ENCODE measurements around the gene PAIP1. TPM values are rescaled to one million over a fixed set of nuclear protein-coding genes. Genes with fewer than 3 reads are reported as not detected.

The PAIP1 gene
- total and polyA plus RNA-seq, 2 donors from 2014 or later, result 65.0 to 75.8 TPM

DNA sequence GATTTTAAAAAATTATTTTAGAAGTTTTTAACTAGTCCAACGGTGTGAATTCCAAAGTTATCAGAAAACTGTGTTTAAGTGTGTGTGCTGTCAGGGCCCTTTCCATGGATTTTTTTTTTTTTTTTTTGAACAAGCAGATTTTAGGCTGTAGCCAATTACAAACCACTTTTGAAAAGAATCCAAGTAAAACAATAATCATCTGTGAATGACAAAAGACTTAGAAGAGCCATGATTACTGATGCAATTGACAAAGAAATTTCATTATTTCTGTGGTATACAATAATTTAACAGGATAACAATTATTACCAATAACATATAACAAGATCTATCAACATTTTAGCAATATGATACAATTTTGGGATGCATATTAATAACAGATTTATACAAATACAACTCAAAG lies 16.2 kb upstream of the PAIP1 start:
- DNase-seq (no peak), FAIRE-seq (no peak)
- H3K4me3 ChIP-seq (ENCODE audit: low read length in 3 of 3), result no peak overlapping the region
- TF ChIP-seq, protein P1, sequence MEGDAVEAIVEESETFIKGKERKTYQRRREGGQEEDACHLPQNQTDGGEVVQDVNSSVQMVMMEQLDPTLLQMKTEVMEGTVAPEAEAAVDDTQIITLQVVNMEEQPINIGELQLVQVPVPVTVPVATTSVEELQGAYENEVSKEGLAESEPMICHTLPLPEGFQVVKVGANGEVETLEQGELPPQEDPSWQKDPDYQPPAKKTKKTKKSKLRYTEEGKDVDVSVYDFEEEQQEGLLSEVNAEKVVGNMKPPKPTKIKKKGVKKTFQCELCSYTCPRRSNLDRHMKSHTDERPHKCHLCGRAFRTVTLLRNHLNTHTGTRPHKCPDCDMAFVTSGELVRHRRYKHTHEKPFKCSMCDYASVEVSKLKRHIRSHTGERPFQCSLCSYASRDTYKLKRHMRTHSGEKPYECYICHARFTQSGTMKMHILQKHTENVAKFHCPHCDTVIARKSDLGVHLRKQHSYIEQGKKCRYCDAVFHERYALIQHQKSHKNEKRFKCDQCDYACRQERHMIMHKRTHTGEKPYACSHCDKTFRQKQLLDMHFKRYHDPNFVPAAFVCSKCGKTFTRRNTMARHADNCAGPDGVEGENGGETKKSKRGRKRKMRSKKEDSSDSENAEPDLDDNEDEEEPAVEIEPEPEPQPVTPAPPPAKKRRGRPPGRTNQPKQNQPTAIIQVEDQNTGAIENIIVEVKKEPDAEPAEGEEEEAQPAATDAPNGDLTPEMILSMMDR (IDR thresholded peaks at IDR 0.05; ENCODE audit: borderline replicate concordance, extremely low read depth, insufficient read depth), result no peak
- no peaks in the 10 kb centered on the region for H3K9me3 ChIP-seq (ENCODE audit: control insufficient read depth in 2 of 3, insufficient read depth in 1 of 3, low read length in 3 of 3)
- intact Hi-C loops (cut with DNase I), result no loop called here
- peaks cover 0 to 2% (median 0%) of the 10 kb centered on the region in 3 donors for H3K36me3 ChIP-seq (ENCODE audit: control insufficient read depth in 2 of 3, insufficient read depth in 3 of 3, low read length in 3 of 3)
- no peaks in the 10 kb centered on the region for H3K27me3 ChIP-seq (ENCODE audit: control insufficient read depth, insufficient read depth, low read length)
- no peaks in the 10 kb centered on the region for H3K4me1 ChIP-seq (ENCODE audit: control insufficient read depth in 2 of 3, insufficient read depth in 2 of 3, low read depth in 1 of 3, low read length in 3 of 3)
- no peak overlapping the region for H3K27ac ChIP-seq (ENCODE audit: low read depth in 2 of 2, low read length in 2 of 2)
- no peak overlapping the region for H3K9ac ChIP-seq (ENCODE audit: low read length in 3 of 3)

DNA sequence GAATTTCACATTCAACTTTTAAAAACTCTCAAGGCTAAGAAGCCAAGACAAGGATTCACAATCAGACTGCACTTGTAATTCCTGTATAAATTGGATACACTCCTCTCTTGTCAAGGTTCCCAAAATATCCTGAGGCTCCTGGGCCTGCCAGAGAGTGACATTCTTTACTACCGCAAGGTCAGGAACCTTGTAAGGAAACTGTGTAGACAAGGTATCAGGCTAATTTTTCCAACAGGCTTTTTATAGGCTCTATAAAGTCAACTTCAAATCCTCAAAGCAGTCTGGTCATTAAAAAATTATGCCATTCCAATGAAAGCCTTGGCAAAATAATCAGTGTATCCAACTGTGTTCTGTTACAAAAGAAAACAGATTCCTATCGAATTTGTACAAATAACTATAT lies 15.5 kb upstream of the PAIP1 start:
- DNase-seq, result peak in 1 of 5 donors; percentile 39
- TF ChIP-seq, protein P1 (IDR thresholded peaks at IDR 0.05; ENCODE audit: borderline replicate concordance, extremely low read depth, insufficient read depth), result no peak
- no peak overlapping the region for H3K4me3 ChIP-seq (ENCODE audit: low read length in 3 of 3)
- peaks cover 0 to 2% (median 0%) of the 10 kb centered on the region in 3 donors for H3K36me3 ChIP-seq (ENCODE audit: control insufficient read depth in 2 of 3, insufficient read depth in 3 of 3, low read length in 3 of 3)
- H3K9ac ChIP-seq (ENCODE audit: low read length in 3 of 3), result no peak overlapping the region
- H3K27ac ChIP-seq (ENCODE audit: low read depth in 2 of 2, low read length in 2 of 2), result peak overlapping the region in 1 of 2 donors; percentile 9
- intact Hi-C loops (cut with DNase I), result no loop called here
- no peak for FAIRE-seq
- no peaks in the 10 kb centered on the region for H3K9me3 ChIP-seq (ENCODE audit: control insufficient read depth in 2 of 3, insufficient read depth in 1 of 3, low read length in 3 of 3)
- no peaks in the 10 kb centered on the region for H3K27me3 ChIP-seq (ENCODE audit: control insufficient read depth, insufficient read depth, low read length)
- no peaks in the 10 kb centered on the region for H3K4me1 ChIP-seq (ENCODE audit: control insufficient read depth in 2 of 3, insufficient read depth in 2 of 3, low read depth in 1 of 3, low read length in 3 of 3)

DNA sequence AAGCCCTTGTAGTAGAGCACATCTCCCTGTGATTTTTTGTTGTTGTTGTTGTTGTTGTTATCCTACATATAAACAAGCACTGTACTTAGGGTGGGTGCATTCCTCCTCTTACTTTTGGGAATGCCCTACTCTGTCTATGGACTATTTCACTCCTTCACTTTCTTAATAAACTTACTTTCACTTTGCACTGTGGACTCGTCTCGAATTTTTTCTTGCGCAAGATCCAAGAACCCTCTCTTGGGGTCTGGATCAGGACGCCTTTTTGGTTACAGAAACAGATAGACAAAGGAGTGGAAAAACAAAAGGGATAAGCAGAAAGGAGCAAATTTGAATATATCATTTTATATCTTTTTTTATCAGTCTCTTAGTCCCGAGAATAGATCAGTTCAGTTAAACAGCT lies 14.4 kb upstream of the PAIP1 start:
- no peaks in the 10 kb centered on the region for H3K36me3 ChIP-seq (ENCODE audit: control insufficient read depth in 2 of 3, insufficient read depth in 3 of 3, low read length in 3 of 3)
- H3K27me3 ChIP-seq (ENCODE audit: control insufficient read depth, insufficient read depth, low read length), result no peaks in the 10 kb centered on the region
- no peak overlapping the region for H3K27ac ChIP-seq (ENCODE audit: low read depth in 2 of 2, low read length in 2 of 2)
- H3K9ac ChIP-seq (ENCODE audit: low read length in 3 of 3), result no peak overlapping the region
- DNase-seq (no peak), FAIRE-seq (no peak)
- H3K4me1 ChIP-seq (ENCODE audit: control insufficient read depth in 2 of 3, insufficient read depth in 2 of 3, low read depth in 1 of 3, low read length in 3 of 3), result no peaks in the 10 kb centered on the region
- intact Hi-C loops (cut with DNase I), result no loop called here
- TF ChIP-seq, protein P1 (IDR thresholded peaks at IDR 0.05; ENCODE audit: borderline replicate concordance, extremely low read depth, insufficient read depth), result no peak
- peak overlapping the region in 1 of 3 donors; percentile 15 for H3K4me3 ChIP-seq (ENCODE audit: low read length in 3 of 3)
- H3K9me3 ChIP-seq (ENCODE audit: control insufficient read depth in 2 of 3, insufficient read depth in 1 of 3, low read length in 3 of 3), result no peaks in the 10 kb centered on the region

Measured in kidney (tissue), 14 donors.